ENCODE results near the gene PHACTR4. TPM values are rescaled to one million over a fixed set of nuclear protein-coding genes. Genes with fewer than 3 reads are reported as not detected.

PHACTR4 gene
- total and polyA plus RNA-seq, 2 of the 13 experiments (the other 11 are each of a cell fraction or from before 2014, with no cell fraction given), result 13.9 to 17.1 TPM

DNA sequence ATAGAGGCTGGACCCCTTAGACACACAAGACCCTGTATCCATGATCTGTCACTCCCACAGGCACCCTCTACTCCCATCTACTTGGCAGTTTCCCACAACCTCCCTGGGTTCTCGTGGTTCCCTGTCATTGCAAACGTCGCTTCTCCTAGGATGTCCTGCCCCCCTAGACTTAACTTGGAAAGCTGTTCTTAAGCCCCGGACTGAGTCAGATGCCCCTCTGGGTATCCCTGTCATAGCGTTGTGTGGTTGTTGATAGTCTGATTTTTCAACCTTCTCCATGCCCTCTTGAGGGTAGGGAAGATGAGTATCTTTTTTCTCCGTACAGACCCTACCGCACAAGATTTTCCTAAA, 148.1 kb downstream of the PHACTR4 start (continued):
- TF ChIP-seq, protein P1, sequence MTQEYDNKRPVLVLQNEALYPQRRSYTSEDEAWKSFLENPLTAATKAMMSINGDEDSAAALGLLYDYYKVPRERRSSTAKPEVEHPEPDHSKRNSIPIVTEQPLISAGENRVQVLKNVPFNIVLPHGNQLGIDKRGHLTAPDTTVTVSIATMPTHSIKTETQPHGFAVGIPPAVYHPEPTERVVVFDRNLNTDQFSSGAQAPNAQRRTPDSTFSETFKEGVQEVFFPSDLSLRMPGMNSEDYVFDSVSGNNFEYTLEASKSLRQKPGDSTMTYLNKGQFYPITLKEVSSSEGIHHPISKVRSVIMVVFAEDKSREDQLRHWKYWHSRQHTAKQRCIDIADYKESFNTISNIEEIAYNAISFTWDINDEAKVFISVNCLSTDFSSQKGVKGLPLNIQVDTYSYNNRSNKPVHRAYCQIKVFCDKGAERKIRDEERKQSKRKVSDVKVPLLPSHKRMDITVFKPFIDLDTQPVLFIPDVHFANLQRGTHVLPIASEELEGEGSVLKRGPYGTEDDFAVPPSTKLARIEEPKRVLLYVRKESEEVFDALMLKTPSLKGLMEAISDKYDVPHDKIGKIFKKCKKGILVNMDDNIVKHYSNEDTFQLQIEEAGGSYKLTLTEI (CRISPR knock-in tag; conservative IDR thresholded peaks at IDR 0.05), result no peak
- TF ChIP-seq ZBTB42 (CRISPR knock-in tag; IDR thresholded peaks at IDR 0.05) (no peak), KMT2A (CRISPR knock-in tag; IDR thresholded peaks at IDR 0.05) (no peak), BRCA1 (CRISPR knock-in tag; IDR thresholded peaks at IDR 0.05) (no peak), ZSCAN9 (CRISPR knock-in tag; IDR thresholded peaks at IDR 0.05; ENCODE audit: borderline replicate concordance) (no peak), SPEN (CRISPR knock-in tag; IDR thresholded peaks at IDR 0.05; ENCODE audit: low read depth) (no peak), ZNF44 (CRISPR knock-in tag; IDR thresholded peaks at IDR 0.05) (no peak), SAFB2 (CRISPR knock-in tag; IDR thresholded peaks at IDR 0.05; ENCODE audit: borderline replicate concordance, low read depth) (no peak), POLR2AphosphoS5 (IDR thresholded peaks at IDR 0.05; ENCODE audit: low read depth, low read length) (peak; percentile 31; the same call in 1 of the 2 replicates), ZFP90 (CRISPR knock-in tag; IDR thresholded peaks at IDR 0.05; ENCODE audit: borderline replicate concordance) (no peak), MEIS2 (CRISPR knock-in tag; IDR thresholded peaks at IDR 0.05) (no peak), KLF12 (CRISPR knock-in tag; IDR thresholded peaks at IDR 0.05; ENCODE audit: borderline replicate concordance) (no peak), KDM2A (CRISPR knock-in tag; IDR thresholded peaks at IDR 0.05; ENCODE audit: borderline replicate concordance, low read depth) (no peak), REPIN1 (CRISPR knock-in tag; IDR thresholded peaks at IDR 0.05; ENCODE audit: borderline replicate concordance, low read depth) (no peak), MEF2D (CRISPR knock-in tag; IDR thresholded peaks at IDR 0.05) (0 out of 2 replicates have a peak, but pooled peaks have one; percentile 7)
- TF ChIP-seq, protein P2, sequence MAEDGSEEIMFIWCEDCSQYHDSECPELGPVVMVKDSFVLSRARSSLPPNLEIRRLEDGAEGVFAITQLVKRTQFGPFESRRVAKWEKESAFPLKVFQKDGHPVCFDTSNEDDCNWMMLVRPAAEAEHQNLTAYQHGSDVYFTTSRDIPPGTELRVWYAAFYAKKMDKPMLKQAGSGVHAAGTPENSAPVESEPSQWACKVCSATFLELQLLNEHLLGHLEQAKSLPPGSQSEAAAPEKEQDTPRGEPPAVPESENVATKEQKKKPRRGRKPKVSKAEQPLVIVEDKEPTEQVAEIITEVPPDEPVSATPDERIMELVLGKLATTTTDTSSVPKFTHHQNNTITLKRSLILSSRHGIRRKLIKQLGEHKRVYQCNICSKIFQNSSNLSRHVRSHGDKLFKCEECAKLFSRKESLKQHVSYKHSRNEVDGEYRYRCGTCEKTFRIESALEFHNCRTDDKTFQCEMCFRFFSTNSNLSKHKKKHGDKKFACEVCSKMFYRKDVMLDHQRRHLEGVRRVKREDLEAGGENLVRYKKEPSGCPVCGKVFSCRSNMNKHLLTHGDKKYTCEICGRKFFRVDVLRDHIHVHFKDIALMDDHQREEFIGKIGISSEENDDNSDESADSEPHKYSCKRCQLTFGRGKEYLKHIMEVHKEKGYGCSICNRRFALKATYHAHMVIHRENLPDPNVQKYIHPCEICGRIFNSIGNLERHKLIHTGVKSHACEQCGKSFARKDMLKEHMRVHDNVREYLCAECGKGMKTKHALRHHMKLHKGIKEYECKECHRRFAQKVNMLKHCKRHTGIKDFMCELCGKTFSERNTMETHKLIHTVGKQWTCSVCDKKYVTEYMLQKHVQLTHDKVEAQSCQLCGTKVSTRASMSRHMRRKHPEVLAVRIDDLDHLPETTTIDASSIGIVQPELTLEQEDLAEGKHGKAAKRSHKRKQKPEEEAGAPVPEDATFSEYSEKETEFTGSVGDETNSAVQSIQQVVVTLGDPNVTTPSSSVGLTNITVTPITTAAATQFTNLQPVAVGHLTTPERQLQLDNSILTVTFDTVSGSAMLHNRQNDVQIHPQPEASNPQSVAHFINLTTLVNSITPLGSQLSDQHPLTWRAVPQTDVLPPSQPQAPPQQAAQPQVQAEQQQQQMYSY (CRISPR knock-in tag; IDR thresholded peaks at IDR 0.05), result no peak
- TF ChIP-seq, protein P3, sequence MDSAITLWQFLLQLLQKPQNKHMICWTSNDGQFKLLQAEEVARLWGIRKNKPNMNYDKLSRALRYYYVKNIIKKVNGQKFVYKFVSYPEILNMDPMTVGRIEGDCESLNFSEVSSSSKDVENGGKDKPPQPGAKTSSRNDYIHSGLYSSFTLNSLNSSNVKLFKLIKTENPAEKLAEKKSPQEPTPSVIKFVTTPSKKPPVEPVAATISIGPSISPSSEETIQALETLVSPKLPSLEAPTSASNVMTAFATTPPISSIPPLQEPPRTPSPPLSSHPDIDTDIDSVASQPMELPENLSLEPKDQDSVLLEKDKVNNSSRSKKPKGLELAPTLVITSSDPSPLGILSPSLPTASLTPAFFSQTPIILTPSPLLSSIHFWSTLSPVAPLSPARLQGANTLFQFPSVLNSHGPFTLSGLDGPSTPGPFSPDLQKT (CRISPR knock-in tag; IDR thresholded peaks at IDR 0.05; ENCODE audit: borderline replicate concordance), result no peak
- TF ChIP-seq, protein P4, sequence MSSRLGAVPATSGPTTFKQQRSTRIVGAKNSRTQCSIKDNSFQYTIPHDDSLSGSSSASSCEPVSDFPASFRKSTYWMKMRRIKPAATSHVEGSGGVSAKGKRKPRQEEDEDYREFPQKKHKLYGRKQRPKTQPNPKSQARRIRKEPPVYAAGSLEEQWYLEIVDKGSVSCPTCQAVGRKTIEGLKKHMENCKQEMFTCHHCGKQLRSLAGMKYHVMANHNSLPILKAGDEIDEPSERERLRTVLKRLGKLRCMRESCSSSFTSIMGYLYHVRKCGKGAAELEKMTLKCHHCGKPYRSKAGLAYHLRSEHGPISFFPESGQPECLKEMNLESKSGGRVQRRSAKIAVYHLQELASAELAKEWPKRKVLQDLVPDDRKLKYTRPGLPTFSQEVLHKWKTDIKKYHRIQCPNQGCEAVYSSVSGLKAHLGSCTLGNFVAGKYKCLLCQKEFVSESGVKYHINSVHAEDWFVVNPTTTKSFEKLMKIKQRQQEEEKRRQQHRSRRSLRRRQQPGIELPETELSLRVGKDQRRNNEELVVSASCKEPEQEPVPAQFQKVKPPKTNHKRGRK (CRISPR knock-in tag; IDR thresholded peaks at IDR 0.05), result no peak
- TF ChIP-seq, protein P5, sequence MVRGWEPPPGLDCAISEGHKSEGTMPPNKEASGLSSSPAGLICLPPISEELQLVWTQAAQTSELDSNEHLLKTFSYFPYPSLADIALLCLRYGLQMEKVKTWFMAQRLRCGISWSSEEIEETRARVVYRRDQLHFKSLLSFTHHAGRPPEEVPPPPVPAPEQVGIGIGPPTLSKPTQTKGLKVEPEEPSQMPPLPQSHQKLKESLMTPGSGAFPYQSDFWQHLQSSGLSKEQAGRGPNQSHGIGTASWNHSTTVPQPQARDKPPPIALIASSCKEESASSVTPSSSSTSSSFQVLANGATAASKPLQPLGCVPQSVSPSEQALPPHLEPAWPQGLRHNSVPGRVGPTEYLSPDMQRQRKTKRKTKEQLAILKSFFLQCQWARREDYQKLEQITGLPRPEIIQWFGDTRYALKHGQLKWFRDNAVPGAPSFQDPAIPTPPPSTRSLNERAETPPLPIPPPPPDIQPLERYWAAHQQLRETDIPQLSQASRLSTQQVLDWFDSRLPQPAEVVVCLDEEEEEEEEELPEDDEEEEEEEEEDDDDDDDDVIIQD (CRISPR knock-in tag; IDR thresholded peaks at IDR 0.05; ENCODE audit: low read depth), result no peak
- TF ChIP-seq, protein P6, sequence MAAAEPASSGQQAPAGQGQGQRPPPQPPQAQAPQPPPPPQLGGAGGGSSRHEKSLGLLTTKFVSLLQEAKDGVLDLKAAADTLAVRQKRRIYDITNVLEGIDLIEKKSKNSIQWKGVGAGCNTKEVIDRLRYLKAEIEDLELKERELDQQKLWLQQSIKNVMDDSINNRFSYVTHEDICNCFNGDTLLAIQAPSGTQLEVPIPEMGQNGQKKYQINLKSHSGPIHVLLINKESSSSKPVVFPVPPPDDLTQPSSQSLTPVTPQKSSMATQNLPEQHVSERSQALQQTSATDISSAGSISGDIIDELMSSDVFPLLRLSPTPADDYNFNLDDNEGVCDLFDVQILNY (CRISPR knock-in tag; conservative IDR thresholded peaks at IDR 0.05), result no peak
